ENCODE results near the gene CACNA1A.

DNA sequence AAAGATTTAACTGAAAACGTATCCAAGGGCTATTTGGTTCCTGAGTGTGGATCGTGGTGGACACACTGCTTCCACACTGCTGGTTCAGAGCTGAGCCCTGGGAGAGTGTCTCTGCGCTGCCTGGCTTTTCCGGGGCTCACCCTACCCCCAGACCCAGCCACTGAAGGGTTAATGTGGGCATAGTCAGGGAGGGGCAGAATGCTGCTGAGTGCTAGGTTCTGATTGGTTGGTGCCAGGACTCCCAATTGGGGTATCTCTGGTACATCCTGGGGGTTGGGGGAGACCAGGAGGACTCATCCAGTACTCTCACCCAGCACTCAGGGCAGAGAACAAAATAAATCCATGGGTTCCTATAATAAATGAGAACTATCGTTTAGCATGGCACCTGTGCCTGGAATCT lies 142.3 kb downstream of the CACNA1A start:
- no peak for TF ChIP-seq EZH2 (IDR thresholded peaks at IDR 0.05; ENCODE audit: insufficient read depth, poor library complexity, severe bottlenecking)
- no peak for TF ChIP-seq EZH2phosphoT487 (IDR thresholded peaks at IDR 0.05; ENCODE audit: insufficient read depth, low read depth)

Data from GM23248 (cell line).